Left renal cortex interstitium (tissue), 4 donors: Measurements from ENCODE around the gene MEIS1. TPM values are rescaled to one million over a fixed set of nuclear protein-coding genes. Genes with fewer than 3 reads are reported as not detected.

Source experiments
- DNase-seq, 4 donors: peaks; one replicate each; pipeline ENCODE4 v3.0.0-alpha.2; 2013; ENCODE audit warnings: low read depth in 4 of 4, low spot score in 2 of 4, missing footprints in 1 of 4
- polyA plus RNA-seq, 4 donors: library from polyadenylated mRNA; unstranded; fragments of 120-200 nt; gene quantifications; one replicate each; pipeline ENCODE4 v1.2.1, GENCODE V29; 2013; ENCODE audit not compliant: insufficient read length in 4 of 4

Gene MEIS1
- polyA plus RNA-seq, 4 donors, result 115 to 144 (median 135) TPM

DNA sequence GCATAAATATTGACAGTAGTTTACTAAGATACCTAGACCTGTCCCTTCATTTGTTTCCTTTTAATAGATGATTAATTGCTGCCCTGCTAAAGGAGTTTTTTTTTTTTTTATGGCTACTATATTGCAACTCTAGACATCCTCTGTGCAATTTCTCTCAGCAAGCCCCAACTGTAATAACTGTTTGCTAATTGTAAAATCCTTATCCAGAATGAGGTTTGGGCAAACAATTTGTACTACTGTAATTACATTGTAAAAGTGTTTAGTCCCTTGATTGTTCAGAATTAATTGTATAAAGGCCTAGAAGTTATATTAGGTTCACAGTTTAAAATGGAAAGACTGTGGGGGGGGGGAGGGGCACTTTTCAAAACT, 3.7 kb upstream of the MEIS1 start:
- DNase-seq, result no peak

DNA sequence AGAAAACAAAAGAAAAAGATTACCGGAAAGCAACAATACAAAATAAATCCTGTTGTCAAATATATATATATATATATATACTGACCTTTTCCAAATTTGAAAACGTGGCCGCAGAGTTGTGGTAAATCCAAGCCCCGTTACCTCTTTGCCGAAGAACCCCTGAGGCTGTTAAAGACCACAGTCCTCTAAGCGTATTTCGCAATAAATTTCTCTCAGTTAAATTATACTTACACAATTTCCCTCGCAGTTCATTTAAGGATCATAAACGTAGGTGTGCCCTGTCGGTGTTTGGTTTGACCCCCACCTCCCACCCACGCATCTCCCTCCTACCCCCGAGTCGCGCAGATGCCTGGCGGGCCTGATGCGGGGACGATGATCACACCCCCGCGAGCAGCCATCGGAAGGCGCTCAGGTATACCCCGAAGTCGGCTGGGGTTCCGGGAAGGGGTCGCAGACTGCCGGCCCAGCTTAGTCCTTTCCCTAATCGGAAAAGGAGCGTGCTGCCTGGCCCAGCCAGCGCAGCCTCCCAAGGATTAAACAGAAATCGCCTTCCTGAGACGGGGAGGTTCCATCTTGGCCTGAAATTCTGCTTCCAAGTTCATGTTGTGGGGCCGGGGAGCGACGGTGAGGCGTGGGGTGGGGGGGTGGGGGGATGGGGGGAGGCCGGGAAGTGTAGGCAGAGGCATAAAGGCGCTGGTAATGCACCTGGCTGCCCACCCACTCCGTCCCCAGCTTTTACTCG, 2.9 kb upstream of the MEIS1 start:
- DNase-seq, result no peak

DNA sequence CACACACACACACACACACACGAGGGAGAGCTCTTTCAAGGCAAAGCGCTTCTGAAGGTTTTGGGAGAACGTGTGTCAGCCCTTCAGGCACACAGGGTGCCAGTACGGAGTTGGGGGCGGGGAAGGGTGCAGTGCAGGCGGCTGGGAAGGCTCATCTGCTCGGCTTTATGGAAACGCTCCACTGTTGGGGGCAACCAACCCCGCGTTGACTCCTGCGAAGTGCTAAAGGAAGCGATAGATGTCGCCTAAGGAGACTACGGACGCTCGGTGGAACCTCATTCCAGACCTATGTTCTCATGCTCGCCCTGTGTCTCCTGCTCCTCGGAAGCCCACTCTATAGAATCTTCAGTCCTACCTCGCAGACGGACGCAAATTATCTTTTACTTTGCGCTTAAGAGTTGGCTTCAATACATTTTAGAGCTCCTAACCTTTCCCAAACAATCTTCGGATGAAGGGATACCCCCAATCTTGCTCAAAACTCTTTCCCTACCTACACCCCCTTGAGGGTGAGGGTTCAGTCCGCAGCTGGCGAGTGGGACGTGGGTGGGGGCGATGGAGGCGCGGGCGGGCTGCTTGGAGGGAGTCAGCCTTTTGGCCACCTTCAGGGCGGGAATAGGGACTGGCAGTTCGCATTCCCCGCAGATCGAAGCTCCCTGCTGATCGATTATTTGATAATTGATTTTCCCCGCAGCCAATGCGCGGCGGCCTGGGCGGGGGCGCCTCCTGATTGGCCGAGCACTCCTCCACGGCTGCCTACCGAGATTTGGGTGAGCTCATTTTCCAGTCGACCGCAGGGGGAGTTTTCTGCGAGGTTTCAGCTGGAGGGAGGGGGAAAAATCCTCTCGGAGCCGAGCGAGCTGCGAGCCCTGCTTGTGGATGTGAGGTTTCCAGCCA, 1.9 kb upstream of the MEIS1 start:
- DNase-seq, result peak in 3 of 4 donors; percentile 94 to 97 (median 94)

DNA sequence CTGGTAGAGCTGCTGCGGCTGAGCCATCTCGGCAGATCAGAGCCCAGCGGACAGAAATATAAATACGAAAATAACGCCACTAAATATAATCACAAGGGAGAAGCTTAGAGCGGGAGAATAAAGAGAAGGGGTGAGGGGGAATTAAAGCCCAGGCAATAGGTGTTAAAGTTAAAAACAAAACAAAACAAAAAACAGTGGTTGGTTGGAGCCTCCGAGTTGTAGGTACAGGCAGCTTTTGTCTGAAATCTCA, 1.3 kb upstream of the MEIS1 start:
- DNase-seq, result peak in 1 of 4 donors; percentile 34

DNA sequence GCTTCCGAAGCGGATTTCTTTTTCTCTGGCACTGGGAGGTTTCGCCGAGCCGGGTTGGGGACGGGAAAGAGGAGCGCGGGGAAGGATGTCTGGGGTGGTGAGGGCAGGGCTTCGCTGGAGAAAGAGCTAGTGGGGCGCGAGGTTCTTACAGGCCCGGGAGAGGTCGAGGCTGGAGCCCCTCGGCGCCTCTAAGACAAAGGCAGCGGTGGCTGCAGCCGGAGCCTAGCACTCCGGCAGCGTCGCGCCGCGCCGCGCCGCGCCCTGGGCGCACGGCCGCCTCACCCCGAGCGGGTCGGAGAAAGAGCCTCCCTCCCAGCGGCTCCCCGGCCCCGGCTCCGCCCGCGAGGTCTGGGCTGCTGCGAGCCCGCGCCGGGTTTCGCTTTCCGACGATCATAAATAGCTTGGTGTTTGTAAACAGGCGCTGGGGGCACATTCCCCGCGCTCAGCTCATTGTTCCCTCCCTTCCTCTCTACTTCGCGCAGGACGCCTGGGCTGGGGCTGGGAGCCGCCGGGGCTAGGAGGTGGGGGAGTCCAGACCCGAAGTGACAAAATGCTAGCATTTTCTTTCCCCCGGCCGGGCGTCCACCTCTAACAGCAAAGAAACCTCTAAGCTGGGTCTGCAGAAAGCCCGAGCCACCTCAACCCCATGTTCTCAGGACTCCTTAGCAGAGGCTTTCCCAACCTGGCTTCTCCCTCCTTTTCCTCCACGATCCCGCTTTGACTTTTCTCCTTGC, 813 bp upstream of the MEIS1 start:
- peak in 2 of 4 donors; percentile 61 to 73 for DNase-seq

DNA sequence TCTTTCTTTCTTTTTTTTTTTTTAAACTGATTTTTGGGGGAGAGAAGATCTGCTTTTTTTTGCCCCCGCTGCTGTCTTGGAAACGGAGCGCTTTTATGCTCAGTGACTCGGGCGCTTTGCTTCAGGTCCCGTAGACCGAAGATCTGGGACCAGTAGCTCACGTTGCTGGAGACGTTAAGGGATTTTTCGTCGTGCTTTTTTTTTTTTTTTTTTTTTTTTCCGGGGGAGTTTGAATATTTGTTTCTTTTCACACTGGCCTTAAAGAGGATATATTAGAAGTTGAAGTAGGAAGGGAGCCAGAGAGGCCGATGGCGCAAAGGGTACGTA, 587 bp downstream of the MEIS1 start:
- DNase-seq, result no peak

DNA sequence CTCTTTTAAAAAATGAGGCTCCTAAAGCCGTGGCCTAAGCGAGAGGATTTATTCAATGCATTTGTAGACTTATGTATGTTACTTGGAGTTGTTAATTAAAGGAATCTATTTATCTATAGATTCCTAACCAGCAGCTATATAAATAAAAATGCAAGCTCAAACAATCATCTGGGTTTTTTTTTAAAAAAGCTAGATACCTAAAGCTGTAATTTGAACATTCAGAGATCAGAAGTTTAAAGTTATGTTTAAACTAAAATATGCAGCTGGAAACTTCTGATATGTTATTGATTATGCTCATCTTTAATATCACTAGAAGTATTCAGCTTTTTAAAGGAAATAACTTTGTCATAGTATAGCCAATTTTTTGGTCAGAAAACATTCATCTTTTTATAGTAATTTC, 1.0 kb downstream of the MEIS1 start:
- DNase-seq, result no peak

DNA sequence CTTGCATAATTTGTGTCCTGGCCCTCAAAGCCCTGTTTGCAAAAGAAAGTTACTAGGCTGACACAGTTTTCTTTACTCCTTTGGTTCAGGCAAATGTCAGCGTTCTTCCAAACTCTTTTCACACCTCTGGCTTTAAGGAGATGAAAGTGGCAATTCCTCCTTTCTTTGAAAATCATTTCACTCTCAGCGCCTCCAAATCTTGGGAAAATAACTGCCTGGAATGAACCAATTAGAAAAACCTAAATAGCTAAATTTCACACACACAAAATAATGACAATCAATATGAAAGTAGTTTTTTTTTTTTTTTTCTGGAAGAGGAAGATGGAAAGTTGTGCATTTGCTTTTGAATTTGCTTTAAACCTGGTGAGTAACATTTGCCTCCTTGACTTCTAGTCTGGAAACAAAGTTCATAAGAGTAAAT, 1.7 kb downstream of the MEIS1 start:
- no peak for DNase-seq

DNA sequence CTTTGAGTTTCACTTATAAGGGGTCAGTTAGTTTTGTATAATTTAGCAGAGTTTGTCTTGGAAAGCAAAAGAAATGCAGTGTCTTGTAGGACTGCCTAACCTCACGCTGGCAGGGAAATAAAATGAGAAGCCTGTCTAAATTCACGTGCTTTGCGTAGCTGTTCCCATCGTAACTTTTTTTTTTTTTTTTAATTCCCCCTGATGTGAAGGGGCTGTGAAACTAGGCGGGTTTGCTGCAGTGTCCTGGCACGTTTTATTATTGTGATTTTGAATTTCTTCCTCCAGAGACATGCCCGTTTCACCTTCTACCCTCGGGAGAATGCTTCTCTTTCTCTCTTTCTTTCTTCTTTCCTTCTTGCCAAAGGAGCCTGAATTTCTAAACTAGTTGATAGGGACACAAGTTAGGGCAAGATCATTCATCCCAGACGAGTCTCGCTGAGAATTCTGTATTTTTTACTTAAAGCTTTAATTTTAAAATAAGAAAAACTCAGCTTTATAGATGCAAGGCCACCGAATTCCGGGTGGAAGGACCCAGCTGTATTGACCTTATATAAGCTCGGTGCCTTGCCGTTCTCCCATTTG, 2.3 kb downstream of the MEIS1 start:
- no peak for DNase-seq

DNA sequence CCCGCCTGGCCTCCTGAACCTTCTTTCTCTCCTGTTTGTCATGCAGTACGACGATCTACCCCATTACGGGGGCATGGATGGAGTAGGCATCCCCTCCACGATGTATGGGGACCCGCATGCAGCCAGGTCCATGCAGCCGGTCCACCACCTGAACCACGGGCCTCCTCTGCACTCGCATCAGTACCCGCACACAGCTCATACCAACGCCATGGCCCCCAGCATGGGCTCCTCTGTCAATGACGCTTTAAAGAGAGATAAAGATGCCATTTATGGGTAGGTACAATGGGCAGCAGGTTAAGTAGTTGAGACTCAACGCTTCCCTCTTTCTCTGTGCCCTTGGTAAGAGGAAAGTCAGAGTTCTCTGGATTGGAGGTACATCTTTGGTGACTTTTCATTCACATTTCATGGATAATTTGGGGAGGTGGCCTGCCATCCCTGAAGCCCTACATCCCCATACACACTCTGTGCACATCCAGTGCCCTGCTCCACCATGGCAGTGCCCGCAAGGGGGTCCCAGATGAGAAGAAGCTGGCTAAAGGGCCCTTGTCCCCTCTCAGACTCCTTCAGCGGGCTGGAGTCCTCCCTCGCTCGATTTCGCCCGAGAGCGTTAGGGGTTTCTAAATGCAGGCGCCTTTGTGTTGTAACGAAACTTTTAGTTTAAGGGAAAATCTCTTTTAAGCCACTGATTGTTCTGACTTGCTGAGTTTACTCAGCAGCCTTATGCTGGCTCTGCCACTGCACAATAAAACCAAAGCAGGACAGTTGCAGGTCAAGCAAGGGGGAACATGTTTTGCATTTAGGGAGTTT, 3.0 kb downstream of the MEIS1 start:
- no peak for DNase-seq

DNA sequence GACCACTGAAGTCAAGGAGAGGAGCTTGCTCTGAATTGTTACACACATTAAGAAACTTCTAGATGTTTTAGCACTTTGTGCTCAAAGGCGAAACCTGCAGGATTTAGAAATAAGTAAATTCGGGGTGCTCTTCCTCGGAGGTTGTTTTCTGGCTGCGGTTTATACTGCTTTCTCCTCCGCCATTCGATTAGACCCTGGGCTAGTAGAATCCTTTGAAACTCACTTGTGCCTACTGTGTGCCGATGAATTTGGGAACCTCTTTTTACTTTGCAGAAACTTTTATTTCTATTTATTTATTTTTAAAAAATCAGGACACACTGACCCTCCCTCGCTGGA, 3.5 kb downstream of the MEIS1 start:
- DNase-seq, result no peak

DNA sequence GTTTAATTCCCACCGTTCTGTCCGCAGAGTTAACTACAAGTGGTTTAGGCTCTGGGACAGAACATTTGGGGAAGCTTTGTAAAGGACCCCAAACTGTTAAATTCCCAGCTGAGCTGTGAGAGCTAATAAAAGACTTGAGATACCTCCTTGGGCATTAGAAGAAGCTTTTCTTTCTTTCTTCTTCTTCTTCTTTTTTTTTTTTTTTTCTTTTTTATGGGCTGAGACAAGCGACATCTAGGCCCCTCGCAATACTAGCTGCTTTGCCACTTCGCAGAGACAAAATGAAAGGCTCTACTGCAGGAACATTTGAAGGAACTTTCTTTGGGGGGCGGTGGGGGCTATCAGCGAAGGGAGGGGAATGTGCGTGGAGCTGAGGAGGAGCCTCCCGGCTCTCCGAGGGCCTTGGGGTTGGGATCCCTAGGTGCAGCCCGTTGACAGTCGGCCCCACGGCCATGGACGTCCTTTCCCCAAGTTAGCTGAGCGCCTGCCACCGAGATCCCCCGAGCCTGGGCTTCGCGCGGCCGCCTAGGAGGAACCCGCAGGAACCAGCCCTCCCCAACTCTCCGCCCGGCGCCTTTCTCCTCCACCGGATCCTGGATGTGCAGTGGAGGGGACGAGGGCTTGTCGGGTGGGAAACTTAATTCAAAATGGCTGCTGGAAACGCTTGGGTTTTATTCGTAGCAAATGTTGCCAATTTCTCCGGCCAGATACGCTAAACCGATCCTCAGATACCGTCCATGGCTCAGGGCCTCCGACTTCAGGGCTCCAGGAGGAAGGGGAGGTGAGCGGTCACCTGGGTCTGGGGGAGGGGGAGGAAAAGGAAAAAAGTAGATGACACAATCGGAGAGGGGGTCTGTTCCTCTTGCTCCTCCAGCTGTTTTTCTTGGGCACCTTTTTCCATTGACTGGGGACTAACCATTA, 4.2 kb downstream of the MEIS1 start:
- no peak for DNase-seq

DNA sequence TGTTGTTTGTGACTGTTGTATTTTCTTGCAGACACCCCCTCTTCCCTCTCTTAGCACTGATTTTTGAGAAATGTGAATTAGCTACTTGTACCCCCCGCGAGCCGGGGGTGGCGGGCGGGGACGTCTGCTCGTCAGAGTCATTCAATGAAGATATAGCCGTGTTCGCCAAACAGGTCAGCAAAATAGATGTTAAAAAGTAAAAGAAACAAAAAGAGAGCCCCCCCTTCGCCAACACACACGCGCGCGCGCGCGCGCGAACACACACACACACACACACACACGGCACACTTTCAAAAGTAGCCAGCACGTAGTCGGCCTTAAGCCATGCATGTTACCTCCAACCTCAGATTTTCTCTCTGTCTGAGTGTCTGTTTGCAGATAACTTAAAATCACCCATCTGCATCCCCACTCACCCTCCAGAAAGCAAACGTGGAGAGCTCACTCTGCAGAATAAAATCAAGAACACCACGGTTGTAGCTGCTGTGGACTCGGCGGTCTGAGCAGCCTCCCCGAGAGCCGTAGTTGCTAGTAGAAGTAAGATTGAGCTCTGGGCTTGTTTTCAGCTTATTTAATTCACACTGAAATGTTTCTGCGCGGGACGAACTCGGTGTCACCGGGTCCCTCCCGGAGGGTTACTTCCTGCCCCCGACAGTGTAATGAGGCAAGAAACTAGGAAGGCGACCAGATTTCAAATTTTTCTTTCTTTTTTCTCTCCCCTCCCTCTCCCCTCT, 5.1 kb downstream of the MEIS1 start:
- no peak for DNase-seq

DNA sequence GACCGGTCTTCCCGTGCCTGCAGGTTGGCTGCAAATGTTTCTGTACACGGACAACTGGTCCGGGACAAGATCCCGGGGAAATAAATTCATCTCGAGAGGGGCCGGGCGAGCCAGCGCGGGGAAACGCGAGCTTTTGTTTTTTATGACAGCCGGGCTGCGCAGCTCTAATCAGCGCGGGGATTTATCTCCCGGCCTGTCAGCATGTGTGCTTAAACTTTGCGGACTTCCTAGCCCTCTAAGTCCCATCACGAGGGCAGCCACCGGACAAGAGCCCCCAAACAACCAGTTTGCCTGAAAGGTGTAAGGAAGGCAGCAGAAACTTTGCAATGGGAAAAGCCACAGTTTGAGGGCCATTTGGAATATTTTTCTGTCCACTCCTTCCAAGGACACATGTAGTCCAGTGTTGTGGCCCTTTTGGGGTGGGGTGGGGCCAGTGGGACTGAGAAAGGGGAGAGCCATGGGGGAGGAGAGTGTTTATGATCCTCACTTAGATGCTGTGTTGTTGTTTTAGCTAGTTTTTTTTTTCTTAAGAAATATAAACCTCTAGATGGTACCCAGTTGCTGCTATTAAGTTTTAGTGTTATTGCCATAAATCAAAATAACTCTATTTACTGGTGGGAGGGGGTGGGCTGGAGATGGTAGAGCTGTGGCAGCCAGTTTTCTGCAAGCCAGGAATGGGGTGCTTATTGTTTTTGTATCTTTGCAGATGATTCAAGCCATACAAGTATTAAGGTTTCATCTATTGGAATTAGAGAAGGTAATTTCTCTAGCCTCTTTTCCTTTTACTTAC, 6.0 kb downstream of the MEIS1 start:
- peak in 2 of 4 donors; percentile 32 to 67 for DNase-seq

DNA sequence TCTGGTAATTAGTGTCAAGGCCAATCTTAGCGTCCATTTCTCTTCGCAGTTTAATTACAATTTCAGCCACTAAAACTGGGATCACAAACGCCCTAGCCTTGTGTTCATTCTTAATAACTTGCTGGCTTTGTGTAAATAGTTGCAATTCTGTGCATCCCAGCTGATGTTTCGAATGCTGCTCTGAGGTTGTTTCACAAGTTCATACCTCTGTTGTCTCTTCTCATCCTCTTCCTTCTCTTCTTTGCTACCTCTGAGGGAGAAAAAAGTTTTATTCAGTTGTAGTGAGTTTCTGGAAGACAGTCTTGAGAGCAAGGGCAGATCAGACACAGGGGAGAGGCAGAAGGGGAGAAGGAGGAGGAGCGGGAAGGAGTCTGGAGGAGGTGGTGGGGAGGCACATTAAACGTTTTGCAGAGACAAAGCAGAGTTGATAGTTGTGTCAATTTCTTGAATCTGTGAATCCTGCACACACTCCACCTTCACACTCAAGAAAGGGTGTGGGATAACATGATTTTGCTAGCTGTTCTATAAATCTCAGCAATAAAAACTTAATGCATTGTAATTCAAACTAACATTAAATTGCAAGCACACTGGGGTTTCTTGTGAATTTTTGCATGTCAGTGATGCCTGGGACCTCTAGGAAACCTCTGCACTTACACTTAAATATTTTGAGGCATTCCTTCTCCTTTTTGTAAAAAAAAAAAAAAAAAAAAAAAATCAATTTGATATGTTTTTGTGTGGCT, 6.8 kb downstream of the MEIS1 start:
- DNase-seq, result peak in 2 of 4 donors; percentile 45 to 81

DNA sequence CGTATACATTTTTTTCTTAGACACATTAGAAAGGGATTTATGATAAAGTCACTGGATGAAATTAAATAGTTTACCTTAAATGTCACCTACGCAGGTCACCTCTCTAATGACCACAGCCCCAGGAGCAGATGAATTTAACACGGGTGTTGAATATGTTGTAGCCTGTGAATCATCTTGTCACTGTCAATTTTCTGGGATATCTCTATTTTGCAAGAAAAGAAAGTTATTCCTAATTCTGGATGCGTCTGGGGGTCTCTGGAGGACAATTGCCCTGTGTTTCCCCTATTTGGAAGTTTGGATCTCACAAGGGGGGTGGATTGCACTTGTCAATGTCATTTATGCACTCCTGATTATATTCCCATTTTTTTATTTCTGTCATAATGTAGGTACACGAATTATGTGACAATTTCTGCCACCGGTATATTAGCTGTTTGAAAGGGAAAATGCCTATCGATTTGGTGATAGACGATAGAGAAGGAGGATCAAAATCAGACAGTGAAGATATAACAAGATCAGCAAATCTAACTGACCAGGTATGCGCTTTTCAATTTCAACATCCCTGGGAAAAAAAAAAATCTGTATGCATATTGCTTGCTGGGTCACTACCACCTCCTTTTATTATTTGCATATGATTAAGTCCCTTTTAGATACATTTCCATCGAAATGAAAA, 7.7 kb downstream of the MEIS1 start:
- no peak for DNase-seq
